Epithelial cell of proximal tubule (primary cell): Measurements from ENCODE around the gene CPEB4. TPM values are rescaled to one million over a fixed set of nuclear protein-coding genes. Genes with fewer than 3 reads are reported as not detected.

Experiments used
- DNase-seq: peaks from one replicate; pipeline ENCODE4 v3.0.0-alpha.2; 2011; ENCODE audit warnings: low read depth
- H3K4me3 ChIP-seq: 2 replicates; pipeline ENCODE4 v1.5.1; 2011; ENCODE audit warnings: low read depth, mild to moderate bottlenecking, low read length
- total RNA-seq: library from RNA; depleted of rRNA; stranded (reverse); fragments of >200 nt; gene quantifications from 2 replicates; pipeline ENCODE4 v1.2.3, GENCODE V29; 2015
- TF ChIP-seq, protein P1 (sequence below): conservative IDR thresholded peaks from 2 replicates; pipeline ENCODE4 v1.5.1; 2012; ENCODE audit warnings: low read depth, mild to moderate bottlenecking, low read length

Gene CPEB4
- total RNA-seq, 1 donor from 2014 or later = 17.5 TPM

- TF ChIP-seq, protein P1, sequence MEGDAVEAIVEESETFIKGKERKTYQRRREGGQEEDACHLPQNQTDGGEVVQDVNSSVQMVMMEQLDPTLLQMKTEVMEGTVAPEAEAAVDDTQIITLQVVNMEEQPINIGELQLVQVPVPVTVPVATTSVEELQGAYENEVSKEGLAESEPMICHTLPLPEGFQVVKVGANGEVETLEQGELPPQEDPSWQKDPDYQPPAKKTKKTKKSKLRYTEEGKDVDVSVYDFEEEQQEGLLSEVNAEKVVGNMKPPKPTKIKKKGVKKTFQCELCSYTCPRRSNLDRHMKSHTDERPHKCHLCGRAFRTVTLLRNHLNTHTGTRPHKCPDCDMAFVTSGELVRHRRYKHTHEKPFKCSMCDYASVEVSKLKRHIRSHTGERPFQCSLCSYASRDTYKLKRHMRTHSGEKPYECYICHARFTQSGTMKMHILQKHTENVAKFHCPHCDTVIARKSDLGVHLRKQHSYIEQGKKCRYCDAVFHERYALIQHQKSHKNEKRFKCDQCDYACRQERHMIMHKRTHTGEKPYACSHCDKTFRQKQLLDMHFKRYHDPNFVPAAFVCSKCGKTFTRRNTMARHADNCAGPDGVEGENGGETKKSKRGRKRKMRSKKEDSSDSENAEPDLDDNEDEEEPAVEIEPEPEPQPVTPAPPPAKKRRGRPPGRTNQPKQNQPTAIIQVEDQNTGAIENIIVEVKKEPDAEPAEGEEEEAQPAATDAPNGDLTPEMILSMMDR = no peak
- peak; percentile 67 for DNase-seq
- no peak overlapping the region for H3K4me3 ChIP-seq
Measured at GRCh38 chr5:173944511-173944910, 56.4 kb downstream of the CPEB4 start.

DNA sequence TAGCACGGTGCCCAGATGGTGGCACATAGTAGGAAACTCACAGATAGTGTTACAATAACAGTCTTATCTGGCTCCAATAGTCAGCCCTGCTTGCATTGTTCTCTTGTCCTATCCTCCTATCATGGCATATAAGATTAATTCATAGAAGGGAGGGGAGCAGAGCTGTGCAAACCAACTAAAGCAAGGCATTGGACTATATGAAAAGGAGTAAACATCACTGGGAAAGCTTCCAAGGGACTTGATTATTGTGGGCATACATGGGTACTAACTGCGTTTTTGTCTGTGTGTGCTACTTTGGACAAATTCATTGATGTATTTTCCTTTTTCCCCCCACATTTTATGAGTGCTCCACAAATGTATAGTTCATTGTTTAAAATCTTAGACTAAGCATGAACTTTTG lies 57.0 kb downstream of the CPEB4 start:
- no peak for DNase-seq
- TF ChIP-seq, protein P1 = no peak
- no peak overlapping the region for H3K4me3 ChIP-seq

DNA sequence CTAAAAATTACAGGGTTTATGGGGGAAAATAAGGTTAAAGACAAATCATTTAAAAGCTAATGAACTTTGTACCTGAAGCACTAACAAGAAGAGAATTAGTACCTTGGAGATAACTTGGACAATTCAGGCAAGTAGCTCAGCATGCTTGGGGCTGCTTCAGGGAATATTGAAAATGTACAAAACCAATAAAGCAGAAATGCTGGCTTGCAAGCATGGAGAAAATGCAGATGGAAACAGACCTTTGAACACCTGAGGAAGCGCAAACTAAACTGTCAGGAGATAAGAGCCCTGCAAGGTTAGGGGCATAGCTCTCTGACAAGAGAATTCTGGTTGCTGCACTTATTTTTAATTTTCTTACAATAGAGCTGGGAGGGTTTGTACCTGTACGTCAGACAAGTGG lies 58.2 kb downstream of the CPEB4 start:
- H3K4me3 ChIP-seq = no peak overlapping the region
- TF ChIP-seq, protein P1 = no peak
- DNase-seq = no peak

DNA sequence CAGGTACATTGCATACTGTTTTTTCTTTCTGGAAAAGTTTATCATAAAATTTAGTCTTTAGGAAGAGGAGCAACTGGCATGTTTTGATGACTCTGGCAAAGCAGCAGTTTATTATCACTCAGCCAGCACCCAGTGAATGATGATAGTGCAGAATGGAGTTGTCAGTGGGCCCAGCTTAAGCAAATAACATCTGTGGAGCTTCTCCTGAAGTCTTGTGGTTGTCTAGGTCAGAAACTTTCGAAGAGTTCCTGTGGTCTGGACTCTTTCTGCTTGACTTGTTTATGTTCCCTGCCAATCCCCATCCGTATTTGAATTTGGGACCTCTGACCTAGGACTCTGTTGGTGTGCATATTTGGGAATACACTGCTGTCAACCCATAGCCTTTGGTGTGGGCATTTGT lies 62.7 kb downstream of the CPEB4 start:
- DNase-seq = no peak
- H3K4me3 ChIP-seq = no peak overlapping the region
- TF ChIP-seq, protein P1 = no peak

DNA sequence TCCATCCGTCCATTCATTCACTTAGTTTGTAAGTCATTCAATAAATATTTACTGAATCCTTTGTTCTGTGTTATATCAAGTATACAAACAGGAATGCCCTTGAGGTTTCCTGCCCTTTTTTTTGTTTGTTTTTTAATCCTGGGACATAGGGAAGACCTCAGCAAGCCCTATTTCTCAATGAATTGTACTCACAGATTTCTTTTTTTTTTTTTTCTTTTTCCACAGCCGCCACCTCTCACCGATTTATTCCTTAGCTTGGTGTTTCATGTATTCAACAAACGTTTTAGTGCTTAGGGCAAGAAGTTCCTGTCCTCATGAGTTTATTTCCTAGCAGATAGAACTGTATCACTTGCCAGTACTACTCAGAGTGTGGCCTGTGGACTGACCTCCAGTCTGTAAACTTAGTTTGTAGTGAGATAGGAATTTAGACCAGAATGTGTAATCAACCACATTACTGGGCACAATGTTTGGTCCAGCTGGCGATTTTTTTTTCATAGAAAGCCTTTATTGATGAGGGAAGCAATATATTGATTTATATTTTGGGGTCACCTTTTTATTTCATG lies 65.5 kb downstream of the CPEB4 start:
- TF ChIP-seq, protein P1 = no peak
- H3K4me3 ChIP-seq = no peak overlapping the region
- no peak for DNase-seq

DNA sequence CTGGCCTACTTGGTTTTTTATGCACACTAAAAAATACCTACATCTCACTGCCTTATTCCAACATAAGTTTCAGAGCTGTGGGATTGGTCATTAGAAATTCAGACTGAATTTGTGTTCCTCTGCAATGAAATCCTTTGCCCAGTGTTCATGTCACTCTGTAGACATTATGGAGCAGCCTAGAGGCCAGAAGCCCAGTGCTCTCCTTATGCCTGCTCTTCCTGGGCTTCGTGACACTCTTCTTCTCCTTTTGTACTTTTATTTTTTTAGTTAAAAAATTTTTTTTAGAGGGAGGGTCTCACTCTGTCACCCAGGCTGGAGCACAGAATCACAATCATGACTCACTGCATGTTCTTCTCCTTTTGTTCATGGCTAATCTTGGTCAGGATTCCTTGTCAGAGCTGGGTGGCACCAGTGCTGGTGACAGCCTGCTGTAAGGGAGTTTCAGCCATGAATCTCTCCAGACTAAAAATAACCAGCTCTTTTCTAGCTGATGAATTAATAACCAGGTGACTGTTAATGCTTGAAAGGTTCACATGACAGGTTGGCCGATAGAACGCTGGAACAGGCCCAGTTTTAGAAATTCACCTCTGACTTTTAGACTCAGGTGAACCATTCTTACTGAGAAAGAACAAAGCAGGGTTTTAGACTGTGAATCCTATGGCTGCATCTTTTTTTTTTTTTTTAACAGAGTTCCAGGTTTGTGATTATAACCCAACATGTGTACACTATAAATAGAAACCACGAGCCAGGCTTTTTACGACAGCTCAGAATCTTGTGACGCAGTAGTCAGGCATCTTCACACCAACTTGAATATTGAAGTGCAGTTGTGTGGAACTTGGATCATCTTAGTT lies 66.7 kb downstream of the CPEB4 start:
- H3K4me3 ChIP-seq = peak overlapping the region; percentile 12
- TF ChIP-seq, protein P1 = no peak
- DNase-seq = peak; percentile 84
